Stimulated activated CD4-positive, alpha-beta T cell treated with anti-CD3 and anti-CD28 coated beads, TNF-alpha, amount 100 ng/mL, for 24 hours (primary cell): ENCODE data around the gene SYNJ2.

Experiments
- DNase-seq, 3 experiments: peaks; one replicate each; pipeline ENCODE4 v3.0.0-alpha.2; 2020; ENCODE audit warnings: low read depth in 3 of 3

Gene SYNJ2

DNA sequence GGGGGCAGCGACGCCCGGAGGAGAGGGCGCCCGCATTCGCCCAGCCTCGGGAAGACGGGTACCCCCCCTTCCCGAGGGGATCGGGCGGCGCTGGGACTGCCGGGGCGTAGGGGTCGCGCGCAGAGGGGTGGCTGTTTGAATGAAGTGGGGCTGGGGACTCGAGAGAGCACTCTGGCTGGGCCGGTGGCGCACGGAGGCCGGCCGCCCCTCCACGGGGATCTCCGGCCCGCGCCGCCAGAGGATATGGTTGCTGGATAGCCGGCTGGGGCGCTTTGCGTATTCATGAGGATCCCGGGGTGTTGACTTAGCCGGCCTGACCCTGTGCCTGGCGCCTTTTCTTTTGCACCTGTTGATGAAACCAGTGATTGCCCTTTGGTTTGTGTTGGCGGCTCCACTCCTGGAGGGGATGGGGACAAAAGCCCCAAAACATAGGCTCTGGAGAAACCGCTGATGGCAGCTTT lies 469 bp downstream of the SYNJ2 start:
- DNase-seq, result no peak

GRCh38 chr6:157982563-157983405 lies 1.1 kb downstream of the SYNJ2 start:
- DNase-seq, result no peak

GRCh38 chr6:157983406-157984119 lies 1.9 kb downstream of the SYNJ2 start:
- DNase-seq, result no peak

GRCh38 chr6:157984128-157984527 lies 2.5 kb downstream of the SYNJ2 start:
- DNase-seq, result no peak

DNA sequence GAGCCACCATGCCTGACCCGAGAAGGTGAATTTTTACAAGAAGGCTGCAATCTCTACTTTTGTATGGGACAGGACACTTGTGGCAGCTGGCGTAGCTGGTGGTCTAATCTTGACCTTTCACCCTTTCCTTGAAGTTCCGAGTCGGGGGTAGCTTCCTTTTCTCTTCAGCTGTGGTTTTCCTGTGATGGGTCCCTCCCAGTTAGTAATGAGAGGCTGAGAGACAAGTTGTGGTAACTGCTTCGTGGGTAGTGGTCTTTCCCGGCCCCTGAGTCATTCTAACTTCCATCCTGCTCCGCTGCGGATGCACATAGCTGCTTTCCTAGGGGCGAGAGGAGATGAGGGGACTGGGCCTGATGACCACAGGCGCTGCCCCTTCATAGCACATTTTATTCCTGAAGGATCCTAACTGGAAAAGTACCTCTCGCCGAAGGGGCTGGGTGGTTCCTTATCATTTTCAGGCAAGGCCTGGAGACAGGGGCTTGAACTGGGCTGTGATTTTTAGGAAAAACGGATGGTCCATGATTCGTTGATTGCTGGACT lies 3.1 kb downstream of the SYNJ2 start:
- no peak for DNase-seq

GRCh38 chr6:157985378-157986155 lies 3.9 kb downstream of the SYNJ2 start:
- DNase-seq, result no peak

DNA sequence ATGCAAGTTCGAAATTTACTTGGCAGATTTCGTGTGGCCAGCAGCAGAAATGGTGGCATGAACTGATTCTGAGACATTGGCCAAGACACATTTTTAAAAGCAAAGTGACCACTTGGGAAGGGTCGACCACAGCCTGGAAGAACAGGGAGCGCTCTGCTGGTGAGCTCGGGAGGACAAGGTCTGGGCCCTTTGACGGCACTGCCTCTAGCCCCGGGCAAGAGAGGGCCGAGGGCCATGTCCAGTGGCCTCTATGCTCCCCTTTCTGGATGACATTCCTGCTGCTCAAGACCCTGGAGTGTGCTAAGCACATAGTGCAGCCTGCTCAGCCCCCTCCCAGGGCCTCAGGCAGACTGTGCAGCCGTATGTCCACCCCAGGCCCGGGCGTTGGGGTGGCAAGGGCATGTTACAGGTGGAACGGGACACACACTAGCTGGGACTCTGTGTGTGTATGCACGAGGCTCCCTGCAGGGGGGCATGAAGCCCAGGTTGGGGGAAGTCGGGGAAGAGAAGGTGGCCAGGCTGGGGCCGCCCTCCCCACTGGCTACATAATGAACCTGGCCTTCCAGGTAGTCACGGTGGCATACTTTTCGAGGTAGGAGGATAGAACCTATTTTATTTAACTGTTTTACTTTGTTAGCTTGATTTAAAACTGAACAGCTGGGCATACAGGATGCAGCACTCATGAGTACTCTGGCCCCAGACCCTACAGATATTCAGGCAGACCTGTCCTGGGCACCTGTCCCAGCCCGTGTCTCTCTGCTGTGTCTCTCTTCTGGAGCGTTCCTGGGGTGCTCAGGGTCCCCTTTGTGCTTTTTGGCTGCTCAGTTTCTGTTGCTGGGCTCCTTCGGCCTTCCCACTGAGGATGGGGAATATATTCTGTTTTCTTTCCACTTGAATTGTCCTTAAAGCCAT lies 6.4 kb downstream of the SYNJ2 start:
- DNase-seq, result no peak

DNA sequence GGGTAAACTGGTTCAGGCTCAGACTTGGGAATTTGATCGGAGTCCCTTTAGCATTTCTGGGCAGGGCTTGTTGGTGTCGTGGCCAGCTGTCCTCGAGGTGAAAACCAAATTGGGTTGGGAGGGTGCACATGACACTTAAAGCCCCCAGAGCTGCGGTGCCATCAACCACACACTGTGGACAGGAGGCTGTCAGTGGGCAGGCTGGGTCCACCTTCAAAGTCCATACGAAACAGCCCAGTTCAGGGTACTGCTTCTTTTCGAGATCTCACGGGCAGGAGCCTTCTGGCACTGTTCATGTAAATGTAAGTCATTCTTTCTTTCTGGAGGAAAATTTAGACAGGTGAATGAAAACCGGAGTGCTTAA lies 7.0 kb downstream of the SYNJ2 start:
- DNase-seq, result no peak

DNA sequence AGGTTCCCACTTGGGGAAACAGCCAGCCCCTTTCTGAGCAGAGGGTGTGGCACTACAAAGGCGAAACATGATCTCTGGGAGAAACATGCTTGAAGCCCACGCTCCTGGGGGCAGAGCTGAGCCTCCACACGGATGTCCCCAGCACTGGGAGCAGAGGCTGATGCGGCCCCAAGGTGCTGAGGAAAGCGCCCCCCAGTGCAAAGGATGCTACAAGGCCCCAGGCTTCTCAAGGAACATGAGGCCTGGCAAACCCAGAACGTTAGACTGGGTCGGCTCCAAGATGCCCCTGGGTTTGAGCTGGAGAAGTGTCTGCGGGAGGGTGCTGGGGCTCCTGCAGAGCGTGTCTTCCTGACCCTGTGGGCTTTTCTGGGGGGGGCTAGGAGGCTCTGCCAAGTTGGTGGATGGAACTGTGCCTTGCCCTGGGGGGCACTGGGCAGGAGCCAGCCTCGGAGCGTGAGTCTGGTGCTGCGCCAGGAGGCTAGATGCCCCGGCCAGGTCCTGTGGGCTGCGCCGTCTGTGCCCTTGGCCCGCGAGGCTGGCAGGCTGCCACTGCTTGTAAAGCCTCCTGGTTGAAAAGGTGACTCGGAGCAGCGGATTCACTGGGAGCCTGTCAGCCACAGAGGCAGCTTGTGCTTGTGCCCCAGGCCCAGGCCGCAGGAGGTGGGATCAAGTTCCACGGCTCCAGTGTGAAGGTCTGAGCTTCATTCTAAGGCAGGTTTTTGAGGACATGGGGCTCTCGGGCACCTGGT lies 8.1 kb downstream of the SYNJ2 start:
- no peak for DNase-seq

DNA sequence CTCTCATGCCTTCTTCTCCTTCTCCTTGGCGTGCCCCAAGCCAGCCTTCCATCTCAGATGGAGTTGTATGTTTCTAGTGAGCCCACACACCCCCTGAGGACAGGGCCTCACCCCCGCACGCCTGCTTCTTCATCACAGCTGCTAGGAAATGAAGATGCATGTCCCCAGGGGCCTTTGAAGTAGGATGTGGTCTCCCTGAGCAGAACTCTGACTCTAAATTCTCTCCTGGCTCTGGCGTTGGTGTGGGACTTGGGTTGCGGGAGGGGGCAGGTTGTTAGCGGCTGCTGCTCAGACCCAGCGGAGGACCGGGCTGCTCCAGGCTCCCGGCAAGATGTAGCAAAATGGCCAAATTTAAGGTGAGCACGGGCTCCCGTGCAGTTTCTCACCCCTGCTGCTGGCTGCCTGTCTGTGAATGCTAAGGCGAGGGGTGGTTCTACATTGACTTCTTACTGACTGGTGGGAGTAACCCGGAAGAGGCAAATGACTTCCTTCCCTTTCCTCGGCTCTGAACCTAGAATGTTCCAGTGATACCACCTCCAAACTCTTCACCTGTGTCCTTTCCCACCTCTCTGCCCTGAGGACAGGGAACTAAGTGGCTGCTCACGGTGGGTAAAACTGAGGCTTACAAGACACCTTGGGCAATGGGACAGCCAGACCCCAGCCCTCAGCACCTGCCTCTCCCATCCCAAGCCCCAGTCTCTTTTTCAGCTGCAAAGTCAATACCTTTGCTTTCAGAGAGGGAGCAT lies 8.8 kb downstream of the SYNJ2 start:
- DNase-seq, result peak in 1 of 3 experiments; percentile 31

GRCh38 chr6:157991067-157991432 lies 9.4 kb downstream of the SYNJ2 start:
- DNase-seq, result no peak

GRCh38 chr6:157993076-157993475 lies 11.4 kb downstream of the SYNJ2 start:
- no peak for DNase-seq

GRCh38 chr6:157994125-157994795 lies 12.6 kb downstream of the SYNJ2 start:
- DNase-seq, result no peak

DNA sequence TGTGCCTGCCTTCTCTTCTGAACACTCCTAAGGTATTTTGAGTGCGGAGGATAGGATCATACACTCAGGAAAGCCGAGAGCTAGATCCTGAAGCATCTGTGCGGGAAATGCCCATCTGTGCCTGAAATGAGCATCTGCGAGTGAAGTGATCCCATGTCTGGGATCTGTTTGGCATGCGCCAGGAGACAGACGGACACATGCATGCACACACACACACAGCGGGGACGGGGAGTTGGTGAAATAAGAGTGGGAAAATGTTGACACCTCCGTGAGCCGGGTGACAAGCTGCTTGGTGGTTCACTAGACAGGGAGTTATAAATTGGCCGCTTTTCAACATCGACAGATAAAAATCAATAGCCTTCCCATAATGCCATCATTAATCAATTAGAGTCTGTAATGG lies 13.8 kb downstream of the SYNJ2 start:
- no peak for DNase-seq

- DNase-seq, result no peak
Observed at GRCh38 chr6:157996201-157996712, 14.6 kb downstream of the SYNJ2 start.

- no peak for DNase-seq
Observed at GRCh38 chr6:157996918-157997702, 15.4 kb downstream of the SYNJ2 start.

GRCh38 chr6:157997893-157998608 lies 16.4 kb downstream of the SYNJ2 start:
- DNase-seq, result no peak
